DMS79 treated with DMSO at 0.1 percent for 48 hours (cell line): ENCODE data around the gene IL9R.
"Not testable (repeated sequence)": the region's sequence is repeated elsewhere in the genome, so short reads cannot be mapped to it uniquely, and the experiment has no call there.

Experiments
- DNase-seq: peaks from one replicate; lab custom pipeline; 2025; lab: John Stamatoyannopoulos, UW

The IL9R gene

GRCh38 chrX:156030474-156030873 lies 33.0 kb downstream of the IL9R start:
- DNase-seq = not testable (repeated sequence)
